CD4-positive, alpha-beta T cell treated with Interleukin-15 for 1 hour (primary cell): ENCODE results near the gene FAM161B.
"Not testable (repeated sequence)": the region's sequence is repeated elsewhere in the genome, so short reads cannot be mapped to it uniquely, and the experiment has no call there.

Experiments used
- DNase-seq: peaks from one replicate; pipeline ENCODE4 v3.0.0-alpha.2; 2020

FAM161B gene, protein sequence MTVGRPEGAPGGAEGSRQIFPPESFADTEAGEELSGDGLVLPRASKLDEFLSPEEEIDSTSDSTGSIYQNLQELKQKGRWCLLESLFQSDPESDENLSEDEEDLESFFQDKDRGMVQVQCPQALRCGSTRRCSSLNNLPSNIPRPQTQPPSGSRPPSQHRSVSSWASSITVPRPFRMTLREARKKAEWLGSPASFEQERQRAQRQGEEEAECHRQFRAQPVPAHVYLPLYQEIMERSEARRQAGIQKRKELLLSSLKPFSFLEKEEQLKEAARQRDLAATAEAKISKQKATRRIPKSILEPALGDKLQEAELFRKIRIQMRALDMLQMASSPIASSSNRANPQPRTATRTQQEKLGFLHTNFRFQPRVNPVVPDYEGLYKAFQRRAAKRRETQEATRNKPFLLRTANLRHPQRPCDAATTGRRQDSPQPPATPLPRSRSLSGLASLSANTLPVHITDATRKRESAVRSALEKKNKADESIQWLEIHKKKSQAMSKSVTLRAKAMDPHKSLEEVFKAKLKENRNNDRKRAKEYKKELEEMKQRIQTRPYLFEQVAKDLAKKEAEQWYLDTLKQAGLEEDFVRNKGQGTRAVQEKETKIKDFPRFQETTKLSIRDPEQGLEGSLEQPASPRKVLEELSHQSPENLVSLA

DNA sequence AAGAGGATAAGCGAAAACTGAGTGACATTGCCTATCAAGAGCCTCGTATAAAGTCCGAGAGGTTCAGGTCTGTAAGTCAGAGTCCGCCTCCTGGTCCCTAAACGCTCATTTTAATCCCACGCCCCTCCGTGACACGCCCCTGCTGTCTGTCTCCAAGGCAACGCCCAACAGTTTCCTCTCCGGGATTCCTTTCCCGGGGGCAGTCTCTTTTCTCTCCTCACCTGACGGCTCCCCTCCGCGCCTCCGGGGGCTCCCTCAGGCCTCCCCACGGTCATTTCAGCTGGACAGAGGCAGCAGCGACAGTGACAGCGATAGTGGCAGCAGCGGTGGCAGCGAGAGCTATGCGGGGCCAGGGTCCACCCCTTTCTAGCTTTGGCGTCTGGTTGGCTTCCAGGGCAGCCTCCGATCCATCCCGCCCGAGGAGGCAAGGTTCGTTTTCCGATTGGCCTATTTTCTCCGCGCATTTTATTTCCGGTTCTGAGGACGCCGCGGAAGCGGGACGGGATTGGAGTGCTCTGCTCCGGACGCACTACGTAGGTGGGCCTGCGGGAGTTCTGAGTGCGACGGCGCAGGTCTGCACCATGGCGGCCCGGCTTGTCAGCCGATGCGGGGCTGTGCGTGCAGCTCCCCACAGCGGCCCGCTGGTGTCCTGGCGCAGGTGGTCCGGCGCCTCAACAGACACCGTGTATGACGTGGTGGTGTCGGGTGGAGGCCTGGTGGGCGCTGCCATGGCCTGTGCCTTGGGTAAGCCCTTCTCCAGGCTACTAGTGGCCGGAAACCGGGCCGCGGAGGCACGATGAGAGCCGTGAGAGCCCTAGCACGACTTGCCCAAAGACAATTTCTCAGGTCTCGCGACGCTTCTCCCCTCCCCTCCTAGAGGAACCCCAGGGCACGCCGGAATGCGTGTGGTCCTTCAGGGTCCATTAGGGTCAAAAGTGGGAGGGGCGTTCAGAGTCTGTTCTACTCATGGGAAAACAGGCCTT lies at the start of gene FAM161B, which contains the start of gene COQ6:
FAM161B (minus strand) TSS at position 343 of the 983 bp plus-strand sequence; CDS start at position 275, 68 bp downstream.
COQ6 (plus strand) TSS at position 551 of the 983 bp plus-strand sequence; CDS start at position 582, 31 bp downstream.
- peak; percentile 93 for DNase-seq

DNA sequence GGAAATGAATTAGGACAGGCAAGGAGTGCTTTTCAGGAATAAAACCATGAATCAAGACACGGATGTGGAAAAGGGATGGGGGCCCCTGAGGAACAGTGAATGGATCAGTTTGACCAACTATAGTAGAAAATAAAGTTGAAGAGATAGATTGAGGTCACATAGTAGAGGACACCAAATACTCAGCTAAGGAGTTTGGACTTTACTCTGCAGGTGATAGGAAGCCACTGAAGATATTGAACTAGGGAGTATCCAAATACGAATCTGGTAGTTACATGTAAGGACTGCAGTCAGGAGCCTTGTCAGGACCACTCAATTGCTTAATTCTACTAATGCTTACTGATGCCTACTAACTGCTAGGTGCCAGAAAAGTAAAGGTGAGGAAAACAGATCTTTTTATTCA lies 48.8 kb upstream of the FAM161B start:
- DNase-seq: no peak

DNA sequence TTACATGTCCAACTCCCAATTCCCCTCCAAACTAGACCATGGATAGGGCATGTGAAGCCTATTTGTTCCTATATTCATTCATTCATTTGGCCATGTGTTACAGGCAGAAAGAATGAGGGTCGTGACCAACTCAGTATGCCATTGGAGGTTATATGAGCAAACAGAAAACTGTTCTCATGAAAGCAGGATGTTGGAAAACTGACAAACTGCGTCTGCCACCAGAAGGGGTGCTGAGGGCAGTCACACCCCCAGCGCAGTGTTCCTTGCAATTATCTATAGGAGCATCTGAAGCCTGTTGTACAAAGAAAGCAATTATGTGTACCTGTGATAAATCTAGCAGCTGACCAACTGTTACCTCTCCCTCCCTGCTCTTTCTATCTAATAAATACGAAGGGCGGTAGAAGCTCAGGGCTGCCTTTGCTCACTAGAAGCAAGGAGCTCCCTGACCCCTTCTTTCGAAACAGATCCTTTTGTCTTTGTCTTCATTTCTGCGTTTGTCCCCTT lies 48.1 kb upstream of the FAM161B start:
- DNase-seq: no peak

DNA sequence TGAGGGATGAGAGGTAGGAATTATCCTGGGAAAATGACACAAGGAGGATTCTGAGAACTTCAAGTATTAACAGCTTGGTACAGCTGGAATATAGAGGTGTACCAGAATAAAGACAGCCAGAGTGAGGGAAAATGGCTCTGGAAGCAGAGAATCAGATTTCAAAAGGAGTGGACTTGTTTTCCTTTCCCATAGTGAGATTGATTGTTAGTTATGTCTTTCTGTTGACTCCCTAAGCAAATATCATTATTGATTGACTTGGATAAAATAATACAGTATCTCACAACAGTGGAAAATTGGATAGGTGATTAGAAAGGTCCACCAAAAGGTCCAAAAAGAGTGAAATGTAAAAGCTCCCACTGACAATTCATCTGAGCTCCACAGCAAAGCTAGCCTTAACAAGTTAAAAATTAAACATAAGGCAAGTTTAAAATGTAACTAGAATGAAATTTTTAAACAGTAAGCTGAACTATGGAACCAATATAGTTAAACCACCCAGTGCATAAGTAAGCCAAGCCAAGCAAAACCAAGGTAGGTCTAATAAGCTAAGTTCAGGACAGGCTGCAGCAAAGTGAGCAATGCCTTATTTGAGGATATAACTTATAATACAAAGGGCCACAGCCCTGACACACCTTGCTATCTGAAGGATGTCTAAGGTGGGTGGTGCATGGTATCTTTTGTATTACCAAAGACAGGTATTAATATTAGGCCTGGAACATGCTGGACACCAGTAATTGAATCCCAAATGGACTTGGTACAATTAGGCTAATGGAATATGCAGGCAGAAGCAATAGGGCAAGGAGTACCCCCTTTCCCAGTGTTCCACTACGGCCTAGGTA lies 47.4 kb upstream of the FAM161B start:
- no peak for DNase-seq

- no peak for DNase-seq
These were observed 46.8 kb upstream of the FAM161B start for GRCh38 chr14:73996731-73997107.

DNA sequence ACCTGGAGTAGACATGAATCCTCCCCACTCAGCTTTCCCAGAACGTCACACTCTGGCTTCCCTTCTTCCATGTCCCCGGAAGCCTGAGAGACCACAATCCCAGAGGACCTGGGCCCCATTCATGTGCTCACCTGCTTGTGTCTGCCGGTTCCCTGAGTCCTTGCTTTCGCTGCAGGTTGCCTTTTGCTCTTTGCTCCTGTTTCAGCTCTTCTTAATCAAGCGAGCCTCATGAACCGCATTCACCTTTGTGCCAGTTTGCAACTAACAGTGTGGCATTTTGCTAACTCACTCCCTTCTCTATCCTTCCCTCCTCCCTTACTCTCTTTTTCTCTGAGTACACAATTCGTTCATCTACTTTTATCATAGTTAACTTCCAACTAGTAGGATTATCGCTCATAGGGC lies 46.1 kb upstream of the FAM161B start:
- no peak for DNase-seq

DNA sequence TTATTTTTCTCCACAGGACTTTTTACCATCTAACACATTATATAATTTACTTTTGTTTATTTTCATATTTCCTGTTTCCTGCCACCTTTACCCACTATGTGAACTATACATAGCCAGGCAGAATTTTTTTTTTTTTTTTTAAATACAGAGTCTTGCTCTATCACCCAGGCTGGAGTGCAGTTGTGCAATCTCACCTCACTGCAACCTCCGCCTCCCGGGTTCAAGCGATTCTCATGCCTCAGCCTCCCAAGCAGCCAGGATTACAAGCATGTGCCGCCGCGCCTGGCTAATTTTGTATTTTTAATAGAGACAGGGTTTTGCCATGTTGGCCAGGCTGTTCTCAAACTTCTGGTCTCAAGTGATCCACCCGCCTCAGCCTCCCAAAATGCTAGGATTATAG lies 45.0 kb upstream of the FAM161B start:
- not testable (repeated sequence) for DNase-seq

GRCh38 chr14:73991092-73991491 lies 41.2 kb upstream of the FAM161B start:
- no peak for DNase-seq

DNA sequence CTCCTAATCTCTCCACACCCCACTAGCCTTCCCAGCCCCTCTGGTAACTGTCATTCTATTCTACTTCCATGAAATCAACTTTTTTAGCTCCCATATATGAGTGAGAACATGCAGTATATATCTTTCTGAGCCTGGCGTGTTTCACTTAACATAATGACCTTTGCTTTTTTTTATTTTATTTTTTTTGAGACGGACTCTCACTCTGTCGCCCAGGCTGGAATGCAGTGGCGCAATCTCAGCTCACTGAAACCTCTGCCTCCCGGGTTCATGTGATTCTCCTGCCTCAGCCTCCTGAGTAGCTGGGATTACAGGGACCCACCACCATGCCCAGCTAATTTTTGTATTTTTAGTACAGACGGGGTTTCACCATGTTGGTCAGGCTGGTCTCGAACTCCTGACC lies 38.8 kb upstream of the FAM161B start:
- DNase-seq: not testable (repeated sequence)

DNA sequence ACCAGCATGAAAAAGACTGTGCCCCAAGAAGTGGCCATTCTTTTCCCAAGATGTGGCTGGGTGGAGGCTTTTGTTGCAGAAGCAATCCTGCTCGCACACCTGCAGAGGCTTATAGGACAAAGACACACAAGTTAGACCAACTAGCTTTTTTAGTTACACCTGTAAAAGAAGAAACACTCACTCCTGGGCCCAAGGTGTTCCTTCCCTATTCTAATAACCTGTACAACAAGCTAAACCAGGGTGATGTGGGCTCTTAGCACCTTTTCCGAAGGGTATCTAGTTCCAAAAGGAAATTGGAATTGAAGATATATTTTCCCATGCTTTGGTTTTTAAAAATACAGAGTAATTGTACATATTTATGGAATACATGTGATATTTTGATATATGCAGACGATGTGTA lies 38.2 kb upstream of the FAM161B start:
- DNase-seq: no peak

DNA sequence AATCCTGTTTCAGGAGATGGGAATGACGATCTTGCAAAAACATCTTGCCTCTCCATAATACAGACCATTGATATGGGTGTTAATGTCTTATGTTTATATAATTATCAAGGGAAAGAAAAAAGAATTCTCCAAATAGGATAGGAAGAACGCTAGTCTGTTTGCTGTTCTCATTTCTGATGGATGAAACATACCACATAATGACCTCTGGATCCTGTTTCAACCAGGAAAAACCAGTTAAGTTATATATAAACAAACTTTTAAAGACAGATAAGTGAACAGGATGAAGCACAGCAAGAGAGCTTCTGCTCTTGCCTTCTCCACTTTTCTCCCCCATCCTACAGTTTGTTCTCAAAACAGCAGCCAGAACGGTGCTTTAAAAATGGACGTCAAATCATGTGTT lies 28.0 kb upstream of the FAM161B start:
- no peak for DNase-seq

GRCh38 chr14:73976125-73976524 lies 26.2 kb upstream of the FAM161B start:
- DNase-seq: no peak

- no peak for DNase-seq
These were observed 23.6 kb upstream of the FAM161B start for GRCh38 chr14:73973497-73973896.

- no peak for DNase-seq
These were observed 19.0 kb upstream of the FAM161B start for GRCh38 chr14:73968885-73969284.

DNA sequence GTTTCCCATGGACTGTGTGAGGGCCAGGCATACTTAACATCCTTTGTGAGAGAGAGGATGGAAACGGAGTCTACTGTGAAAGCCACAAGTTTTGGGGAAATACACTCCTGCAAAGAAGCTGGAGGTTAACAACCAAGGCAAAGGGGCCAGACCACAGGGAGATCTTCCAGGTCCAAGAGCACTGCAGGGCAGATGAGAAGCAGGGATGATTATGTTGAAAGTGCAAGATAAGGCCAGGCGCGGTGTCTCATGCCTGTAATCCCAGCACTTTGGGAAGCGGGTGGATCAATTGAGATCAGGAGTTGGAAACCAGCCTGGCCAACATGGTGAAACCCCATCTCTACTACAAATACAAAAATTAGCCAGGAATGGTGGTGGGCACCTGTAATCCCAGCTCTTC lies 15.3 kb upstream of the FAM161B start:
- DNase-seq: no peak

- no peak for DNase-seq
These were observed 11.3 kb upstream of the FAM161B start for GRCh38 chr14:73961192-73961591.

GRCh38 chr14:73958591-73958990 lies 8.7 kb upstream of the FAM161B start:
- no peak for DNase-seq

DNA sequence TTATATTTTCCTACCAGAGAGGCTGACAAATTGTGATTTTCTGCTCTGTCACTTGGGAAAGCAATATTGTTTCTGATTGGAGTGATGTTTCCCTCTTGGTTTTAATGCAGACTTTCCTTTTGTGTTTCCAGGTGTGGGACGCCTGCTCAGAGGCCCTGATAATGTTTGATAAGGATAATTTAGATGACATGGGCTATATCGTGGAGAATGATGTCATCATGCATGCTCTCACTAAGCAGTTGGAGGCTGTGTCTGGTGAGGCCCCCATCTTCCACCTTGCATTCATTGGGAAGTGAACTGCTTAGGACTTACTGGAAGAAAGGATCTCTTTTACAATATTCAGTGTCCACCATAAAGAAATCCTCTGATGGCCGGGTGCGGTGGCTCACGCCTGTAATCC lies 5.8 kb upstream of the FAM161B start:
- no peak for DNase-seq

GRCh38 chr14:73953731-73954130 lies 3.8 kb upstream of the FAM161B start:
- DNase-seq: no peak

DNA sequence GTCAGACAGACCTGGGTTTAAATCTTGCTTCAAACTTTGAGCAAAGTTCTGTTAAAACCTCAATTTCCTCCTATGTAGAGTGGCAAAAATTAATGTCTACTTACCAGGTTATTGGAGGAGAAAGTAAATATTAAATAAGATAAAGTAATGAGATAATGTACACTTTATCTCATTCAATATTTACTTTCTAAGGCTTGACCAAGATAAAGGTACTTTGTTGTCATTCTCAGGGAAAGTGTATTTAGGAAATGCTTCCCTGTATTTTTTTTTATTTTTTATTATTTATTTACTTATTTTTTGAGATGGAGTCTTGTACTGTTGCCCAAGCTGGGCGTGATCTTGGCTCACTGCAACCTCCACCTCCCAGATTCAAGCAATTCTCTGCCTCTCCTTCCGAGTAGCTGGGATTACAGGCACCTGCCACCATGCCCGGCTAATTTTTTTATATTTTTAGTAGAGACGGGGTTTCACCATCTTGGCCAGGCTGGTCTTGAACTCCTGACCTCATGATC lies 4.7 kb downstream of the FAM161B start:
- DNase-seq: no peak

GRCh38 chr14:73944432-73945158 lies 5.3 kb downstream of the FAM161B start:
- no peak for DNase-seq
